Suprapubic skin (tissue), 4 donors: Measurements from ENCODE around the gene THOC2.

Experiments
- EP300 ChIP-seq: sonication (generic); formaldehyde crosslinking; IDR thresholded peaks from one replicate; pipeline ENCODE4 v1.6.1; 2017; ENCODE audit warnings: antibody characterized with exemption
- POLR2A ChIP-seq, 2 donors: fragments of 450-650 bp; IDR thresholded peaks; one replicate each; pipeline ENCODE4 v1.6.1; 2017; ENCODE audit warnings: antibody characterized with exemption in 2 of 2, mild to moderate bottlenecking in 2 of 2, moderate library complexity in 2 of 2
- POLR2AphosphoS5 ChIP-seq, 3 donors: sonication (generic); formaldehyde crosslinking; IDR thresholded peaks; one replicate each; pipeline ENCODE4 v1.6.1; 2017; ENCODE audit warnings: antibody characterized with exemption in 3 of 3
- TF ChIP-seq, protein P1 (sequence below), 2 donors: fragments of 200-600 bp in 1 of 2; fragments of 450-650 bp in 1 of 2; sonication (generic) in 1 of 2; IDR thresholded peaks; one replicate each; pipeline ENCODE4 v1.5.1; 2016 to 2019; ENCODE audit warnings: antibody characterized with exemption in 2 of 2, mild to moderate bottlenecking in 1 of 2, moderate library complexity in 1 of 2

DNA sequence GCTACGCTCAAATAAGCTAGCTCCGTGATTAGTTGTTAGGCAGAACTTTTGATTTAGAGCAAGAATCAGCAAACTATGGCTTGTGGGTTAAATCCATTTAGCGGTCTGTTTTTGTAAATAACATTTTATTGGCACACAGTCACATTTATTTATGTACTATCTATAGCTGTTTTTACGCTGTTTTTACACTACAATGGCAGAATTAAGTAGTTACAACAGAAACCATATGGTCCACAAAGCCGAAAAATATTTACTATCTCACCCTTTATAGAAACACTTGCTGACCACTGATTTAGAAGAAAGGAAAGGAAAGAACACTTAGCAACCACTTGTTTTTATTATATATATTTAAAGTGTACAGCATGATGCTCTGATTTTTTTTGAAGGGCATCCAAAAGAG, 41.1 kb downstream of the THOC2 start:
- TF ChIP-seq, protein P1, sequence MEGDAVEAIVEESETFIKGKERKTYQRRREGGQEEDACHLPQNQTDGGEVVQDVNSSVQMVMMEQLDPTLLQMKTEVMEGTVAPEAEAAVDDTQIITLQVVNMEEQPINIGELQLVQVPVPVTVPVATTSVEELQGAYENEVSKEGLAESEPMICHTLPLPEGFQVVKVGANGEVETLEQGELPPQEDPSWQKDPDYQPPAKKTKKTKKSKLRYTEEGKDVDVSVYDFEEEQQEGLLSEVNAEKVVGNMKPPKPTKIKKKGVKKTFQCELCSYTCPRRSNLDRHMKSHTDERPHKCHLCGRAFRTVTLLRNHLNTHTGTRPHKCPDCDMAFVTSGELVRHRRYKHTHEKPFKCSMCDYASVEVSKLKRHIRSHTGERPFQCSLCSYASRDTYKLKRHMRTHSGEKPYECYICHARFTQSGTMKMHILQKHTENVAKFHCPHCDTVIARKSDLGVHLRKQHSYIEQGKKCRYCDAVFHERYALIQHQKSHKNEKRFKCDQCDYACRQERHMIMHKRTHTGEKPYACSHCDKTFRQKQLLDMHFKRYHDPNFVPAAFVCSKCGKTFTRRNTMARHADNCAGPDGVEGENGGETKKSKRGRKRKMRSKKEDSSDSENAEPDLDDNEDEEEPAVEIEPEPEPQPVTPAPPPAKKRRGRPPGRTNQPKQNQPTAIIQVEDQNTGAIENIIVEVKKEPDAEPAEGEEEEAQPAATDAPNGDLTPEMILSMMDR (IDR thresholded peaks at IDR 0.05), result no peak
- TF ChIP-seq POLR2AphosphoS5 (IDR thresholded peaks at IDR 0.05) (no peak), POLR2A (IDR thresholded peaks at IDR 0.05) (no peak), EP300 (no peak)
